Effector memory CD4-positive, alpha-beta T cell (primary cell): ENCODE data around the gene CLCN2.

Experiments
- DNase-seq, 3 donors: peaks; one replicate each; pipeline ENCODE4 v3.0.0-alpha.2; 2020
- H3K27ac ChIP-seq: 2 replicates; pipeline ENCODE4 v1.7.0; 2013; ENCODE audit warnings: mild to moderate bottlenecking, low read length, moderate library complexity; ENCODE audit not compliant: insufficient read depth, poor library complexity, severe bottlenecking
- H3K27me3 ChIP-seq: replicated peaks from 2 replicates; pipeline ENCODE4 v1.7.0; 2013; ENCODE audit warnings: mild to moderate bottlenecking, low read length; ENCODE audit not compliant: insufficient read depth, control insufficient read depth, poor library complexity, severe bottlenecking
- H3K36me3 ChIP-seq: 2 replicates; pipeline ENCODE4 v1.7.0; 2013; ENCODE audit warnings: mild to moderate bottlenecking, low read length, moderate library complexity; ENCODE audit not compliant: control insufficient read depth, insufficient read depth
- H3K4me1 ChIP-seq: 2 replicates; pipeline ENCODE4 v1.7.0; 2013; ENCODE audit warnings: low read length, mild to moderate bottlenecking; ENCODE audit not compliant: control insufficient read depth, insufficient read depth, poor library complexity, severe bottlenecking
- H3K4me3 ChIP-seq: 2 replicates; pipeline ENCODE4 v1.7.0; 2013; ENCODE audit warnings: low read length, low read depth, mild to moderate bottlenecking; ENCODE audit not compliant: insufficient read depth, poor library complexity, severe bottlenecking
- H3K9me3 ChIP-seq: 2 replicates; pipeline ENCODE4 v1.7.0; 2013; ENCODE audit warnings: mild to moderate bottlenecking, low read length, moderate library complexity; ENCODE audit not compliant: control insufficient read depth

CLCN2 gene

DNA sequence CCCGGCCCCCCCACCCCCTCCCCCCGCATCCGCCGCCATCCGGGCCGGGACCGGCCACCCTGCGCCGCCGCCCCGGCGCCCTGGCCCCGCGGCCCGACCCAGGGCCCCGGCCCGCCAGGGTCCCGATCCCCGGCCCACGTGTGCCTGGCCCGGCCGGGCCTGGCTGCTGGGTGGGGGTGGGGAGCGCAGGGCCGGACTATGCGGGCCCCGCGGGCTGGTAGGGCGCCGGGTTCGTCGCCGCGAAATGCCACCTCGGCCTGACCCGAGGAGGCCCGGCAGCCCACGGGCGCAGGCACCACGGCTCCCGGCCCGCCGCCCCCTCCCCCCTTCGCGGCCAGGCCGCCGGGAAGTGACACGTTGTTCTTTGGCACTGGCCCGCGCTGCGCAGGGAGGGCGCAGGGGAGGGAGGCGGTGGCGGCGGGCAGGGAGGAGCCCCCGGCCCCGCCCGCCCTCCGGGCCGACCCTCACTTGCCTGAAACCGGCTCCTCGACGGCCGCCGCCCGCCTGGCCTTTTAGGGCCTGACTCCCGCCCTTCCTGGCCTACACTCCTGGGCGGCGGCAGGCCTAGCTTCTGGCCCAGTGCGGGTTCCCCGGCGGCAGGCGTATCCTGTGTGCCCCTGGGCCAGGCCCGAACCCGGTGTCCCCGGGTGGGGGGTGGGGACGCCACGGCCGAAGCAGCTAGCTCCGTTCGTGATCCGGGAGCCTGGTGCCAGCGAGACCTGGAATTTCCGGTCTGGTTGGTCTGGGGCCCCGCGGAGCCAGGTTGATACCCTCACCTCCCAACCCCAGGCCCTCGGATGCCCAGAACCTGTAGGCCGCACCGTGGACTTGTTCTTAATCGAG is 46.5 kb downstream of the CLCN2 start:
- Histone ChIP-seq H3K27me3 (no peaks in the 10 kb centered on the region), H3K4me3 (peak overlapping the region; percentile 62), H3K9me3 (no peaks in the 10 kb centered on the region), H3K36me3 (peaks cover 17% of the 10 kb centered on the region), H3K4me1 (peaks cover 20% of the 10 kb centered on the region), H3K27ac (peak overlapping the region; percentile 92)
- DNase-seq: peak; percentile 65 to 68 (median 67)

DNA sequence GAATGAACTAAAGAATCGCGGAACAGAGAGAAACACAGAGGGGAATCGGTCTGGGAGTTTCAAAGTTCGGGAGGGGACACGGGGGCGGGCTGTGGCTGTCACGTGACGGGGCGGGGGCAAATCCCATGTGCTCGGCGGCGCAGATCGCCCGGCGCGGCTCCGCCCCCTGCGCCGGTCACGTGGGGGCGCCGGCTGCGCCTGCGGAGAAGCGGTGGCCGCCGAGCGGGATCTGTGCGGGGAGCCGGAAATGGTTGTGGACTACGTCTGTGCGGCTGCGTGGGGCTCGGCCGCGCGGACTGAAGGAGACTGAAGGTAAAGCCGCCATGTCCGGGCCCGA is 47.1 kb downstream of the CLCN2 start, which contains the start of gene EIF4G1:
EIF4G1 (plus strand) TSS at position 244 of the 337 bp plus-strand sequence. CDS start 1,191 bp downstream, outside the sequence.
- peak; percentile 88 to 90 (median 89) for DNase-seq
- Histone ChIP-seq H3K4me1 (peaks cover 20% of the 10 kb centered on the region), H3K4me3 (peak within 1 kb of the TSS; percentile 62), H3K36me3 (peaks cover 12% of the 10 kb centered on the region), H3K27ac (peak within 1 kb of the TSS; percentile 92), H3K9me3 (no peaks in the 10 kb centered on the region), H3K27me3 (no peaks in the 10 kb centered on the region)

DNA sequence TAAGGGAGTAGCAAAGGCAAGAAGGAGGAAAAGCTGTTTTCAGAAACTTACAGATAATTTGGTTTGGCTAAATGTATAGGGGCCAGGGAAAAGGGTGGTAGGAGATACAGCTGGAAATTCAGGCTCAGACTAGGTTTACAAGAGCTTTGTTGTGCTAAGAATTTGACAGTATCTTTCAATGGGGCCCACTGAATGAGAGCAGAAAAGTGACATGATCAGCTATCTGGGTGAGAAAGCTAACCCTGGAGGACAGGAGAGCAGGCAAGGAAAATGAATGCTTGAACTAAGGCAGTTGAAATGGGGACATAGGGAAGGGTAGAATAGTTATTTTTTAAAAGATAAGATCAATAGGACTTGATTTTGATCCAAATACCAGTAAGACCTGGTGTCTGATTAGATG is 49.8 kb downstream of the CLCN2 start:
- no peak for DNase-seq
- Histone ChIP-seq H3K4me3 (no peak overlapping the region), H3K4me1 (peaks cover 15% of the 10 kb centered on the region), H3K27ac (no peak overlapping the region), H3K9me3 (no peaks in the 10 kb centered on the region), H3K36me3 (peaks cover 23% of the 10 kb centered on the region), H3K27me3 (no peaks in the 10 kb centered on the region)

DNA sequence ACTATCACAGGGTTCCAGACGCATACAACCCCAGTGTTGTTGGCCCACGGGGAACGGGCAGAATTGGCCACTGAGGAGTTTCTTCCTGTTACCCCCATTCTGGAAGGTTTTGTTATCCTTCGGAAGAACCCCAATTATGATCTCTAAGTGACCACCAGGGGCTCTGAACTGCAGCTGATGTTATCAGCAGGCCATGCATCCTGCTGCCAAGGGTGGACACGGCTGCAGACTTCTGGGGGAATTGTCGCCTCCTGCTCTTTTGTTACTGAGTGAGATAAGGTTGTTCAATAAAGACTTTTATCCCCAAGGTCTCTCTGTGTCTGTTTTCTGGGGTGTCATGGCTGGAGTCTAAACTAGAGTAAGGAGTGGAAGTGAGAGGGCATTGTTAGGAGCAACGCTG is 52.7 kb downstream of the CLCN2 start:
- H3K4me3 ChIP-seq: no peak overlapping the region

DNA sequence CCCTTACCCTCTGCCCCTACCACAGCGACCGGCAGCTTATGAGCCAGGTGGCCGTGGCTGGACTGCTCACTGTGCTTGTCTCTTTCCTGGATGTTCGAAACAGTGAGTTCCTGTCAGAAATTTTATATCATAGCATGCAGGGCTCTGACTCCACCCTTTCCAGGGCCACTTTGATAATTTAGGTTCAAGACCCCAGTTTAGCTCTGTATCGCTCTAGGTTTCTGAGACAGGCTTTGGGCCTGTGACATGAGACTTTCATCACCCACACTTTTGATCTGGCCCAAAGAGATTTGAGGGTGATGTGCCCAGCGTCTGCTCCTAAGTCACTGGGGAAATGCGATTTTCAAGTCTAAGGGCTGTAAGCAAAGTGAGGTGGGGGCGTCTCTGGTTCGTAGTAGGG is 53.5 kb downstream of the CLCN2 start:
- no peaks in the 10 kb centered on the region for H3K4me1 ChIP-seq
- peaks cover 59% of the 10 kb centered on the region for H3K36me3 ChIP-seq
- H3K27me3 ChIP-seq: no peaks in the 10 kb centered on the region
- no peak overlapping the region for H3K4me3 ChIP-seq
- no peak for DNase-seq
- H3K27ac ChIP-seq: no peak overlapping the region
- no peaks in the 10 kb centered on the region for H3K9me3 ChIP-seq

More for the DNA sequence above, 52.7 kb downstream of the CLCN2 start:
- Histone ChIP-seq H3K4me1 (no peaks in the 10 kb centered on the region), H3K36me3 (peaks cover 50% of the 10 kb centered on the region), H3K27ac (no peak overlapping the region), H3K27me3 (no peaks in the 10 kb centered on the region), H3K9me3 (no peaks in the 10 kb centered on the region)
- no peak for DNase-seq

DNA sequence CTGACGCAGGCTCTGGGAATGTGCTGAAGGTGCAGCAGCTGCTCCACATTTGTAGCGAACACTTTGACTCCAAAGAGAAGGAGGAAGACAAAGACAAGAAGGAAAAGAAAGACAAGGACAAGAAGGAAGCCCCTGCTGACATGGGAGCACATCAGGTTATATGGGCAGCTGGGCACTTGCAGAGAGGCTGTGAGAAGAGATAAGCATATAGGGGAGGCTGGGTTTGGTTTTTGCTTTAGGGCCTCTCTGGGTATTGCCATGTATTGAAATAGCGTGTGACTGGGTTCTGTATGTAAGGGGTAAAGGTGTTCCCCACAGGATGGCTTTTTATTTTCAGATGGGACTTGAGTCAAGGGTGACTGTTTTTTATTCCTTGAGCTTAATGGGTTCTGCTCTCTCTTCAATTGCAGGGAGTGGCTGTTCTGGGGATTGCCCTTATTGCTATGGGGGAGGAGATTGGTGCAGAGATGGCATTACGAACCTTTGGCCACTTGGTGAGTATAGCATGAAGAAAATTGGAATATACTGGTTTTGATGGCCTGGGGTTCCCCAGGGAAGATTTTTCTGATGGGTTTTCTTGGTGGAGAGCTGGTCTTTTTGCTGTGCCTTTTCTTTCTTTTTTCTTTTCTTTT is 54.9 kb downstream of the CLCN2 start:
- Histone ChIP-seq H3K4me3 (no peak overlapping the region), H3K27ac (no peak overlapping the region), H3K9me3 (no peaks in the 10 kb centered on the region), H3K4me1 (no peaks in the 10 kb centered on the region), H3K27me3 (no peaks in the 10 kb centered on the region), H3K36me3 (peaks cover 73% of the 10 kb centered on the region)
- DNase-seq: no peak

DNA sequence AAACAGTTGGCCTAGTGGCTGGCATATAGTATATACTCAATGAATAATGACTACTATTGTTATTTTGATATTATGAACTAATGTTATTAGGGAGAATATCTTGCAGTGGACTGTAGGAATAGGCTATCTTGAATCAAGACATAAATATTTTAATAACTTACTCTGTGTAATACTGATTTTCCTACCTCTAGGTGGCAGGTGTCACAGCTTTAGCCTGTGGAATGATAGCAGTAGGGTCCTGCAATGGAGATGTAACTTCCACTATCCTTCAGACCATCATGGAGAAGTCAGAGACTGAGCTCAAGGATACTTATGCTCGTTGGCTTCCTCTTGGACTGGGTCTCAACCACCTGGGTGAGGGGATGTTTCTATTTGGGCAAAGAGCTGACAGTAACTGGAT is 55.8 kb downstream of the CLCN2 start:
- H3K4me1 ChIP-seq: no peaks in the 10 kb centered on the region
- no peaks in the 10 kb centered on the region for H3K9me3 ChIP-seq
- H3K36me3 ChIP-seq: peaks cover 77% of the 10 kb centered on the region
- H3K27me3 ChIP-seq: no peaks in the 10 kb centered on the region
- H3K27ac ChIP-seq: no peak overlapping the region
- H3K4me3 ChIP-seq: no peak overlapping the region
- DNase-seq: no peak

DNA sequence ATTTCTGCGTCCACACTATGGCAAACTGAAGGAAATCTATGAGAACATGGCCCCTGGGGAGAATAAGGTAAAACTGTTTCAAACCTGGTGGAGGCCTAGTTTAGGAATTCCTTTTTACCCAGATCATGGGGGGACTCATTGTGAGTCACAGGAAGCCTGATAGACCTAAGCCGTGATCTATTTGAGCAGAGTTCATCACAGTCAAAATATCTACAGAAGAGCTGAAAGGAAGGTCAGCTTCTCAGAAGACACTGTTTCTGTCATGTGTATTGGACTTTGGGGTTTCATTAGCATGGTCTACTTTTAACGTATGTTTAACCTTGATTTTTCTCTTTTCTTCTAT is 61.1 kb downstream of the CLCN2 start:
- Histone ChIP-seq H3K4me1 (peaks cover 6% of the 10 kb centered on the region), H3K4me3 (no peak overlapping the region), H3K27me3 (no peaks in the 10 kb centered on the region), H3K9me3 (no peaks in the 10 kb centered on the region), H3K36me3 (peaks cover 46% of the 10 kb centered on the region), H3K27ac (no peak overlapping the region)
- no peak for DNase-seq

DNA sequence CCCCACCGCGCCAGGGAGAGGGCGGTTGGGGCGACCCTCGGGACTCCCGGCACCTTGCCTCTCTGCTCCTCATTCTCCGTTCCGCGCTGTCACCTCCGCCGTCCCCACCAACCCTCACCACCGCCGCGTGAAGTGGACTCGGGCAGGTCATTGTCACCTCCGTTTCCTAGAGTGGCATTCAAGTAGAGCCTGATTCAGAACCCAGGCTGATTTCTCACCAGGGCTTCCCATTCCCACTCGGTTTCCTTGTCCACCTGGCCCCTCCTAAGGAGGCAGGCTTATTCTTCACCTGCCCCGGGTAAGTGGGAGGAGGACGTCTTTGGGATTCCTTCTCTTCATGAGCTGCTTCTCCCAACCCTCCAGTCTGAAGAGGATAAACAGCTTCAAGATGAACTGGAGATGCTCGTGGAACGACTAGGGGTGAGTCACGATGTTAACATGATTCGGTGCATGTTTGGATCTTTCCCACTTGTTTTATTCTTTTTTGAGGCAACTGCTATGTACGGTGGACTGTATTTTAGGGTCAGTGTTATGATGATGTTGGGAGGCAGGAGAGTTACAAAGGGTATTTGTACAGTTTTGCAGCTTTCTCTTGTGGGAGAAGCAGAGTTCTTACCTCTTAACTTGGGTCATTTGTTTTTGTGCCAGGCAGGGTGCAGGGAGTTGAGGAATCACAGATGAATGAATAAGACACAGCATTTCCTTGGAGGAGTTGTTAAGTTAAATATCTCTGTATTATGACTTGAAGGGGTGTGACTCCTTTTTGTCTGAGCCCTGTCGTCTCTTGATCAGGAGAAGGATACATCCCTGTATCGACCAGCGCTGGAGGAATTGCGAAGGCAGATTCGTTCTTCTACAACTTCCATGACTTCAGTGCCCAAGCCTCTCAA is 61.7 kb downstream of the CLCN2 start:
- DNase-seq: no peak

More for the DNA sequence above, 61.7 kb downstream of the CLCN2 start:
- H3K27me3 ChIP-seq: no peaks in the 10 kb centered on the region
- H3K4me1 ChIP-seq: peaks cover 6% of the 10 kb centered on the region
- H3K36me3 ChIP-seq: peaks cover 41% of the 10 kb centered on the region
- no peaks in the 10 kb centered on the region for H3K9me3 ChIP-seq
- peak overlapping the region; percentile 61 for H3K27ac ChIP-seq
- H3K4me3 ChIP-seq: peak overlapping the region; percentile 64
